CD4-positive, alpha-beta T cell treated with Interleukin-15 for 1 hour (primary cell): ENCODE results near the gene LRRC27.

Experiments
- DNase-seq: peaks from one replicate; pipeline ENCODE4 v3.0.0-alpha.2; 2020

LRRC27 gene

GRCh38 chr10:132339276-132339675 lies 7.3 kb downstream of the LRRC27 start:
- DNase-seq = no peak

GRCh38 chr10:132341017-132341416 lies 9.0 kb downstream of the LRRC27 start:
- no peak for DNase-seq

- no peak for DNase-seq
Observed at GRCh38 chr10:132341781-132342180, 9.8 kb downstream of the LRRC27 start.

- no peak for DNase-seq
Observed at GRCh38 chr10:132342553-132342952, 10.6 kb downstream of the LRRC27 start.

GRCh38 chr10:132344386-132344785 lies 12.4 kb downstream of the LRRC27 start:
- DNase-seq = no peak

GRCh38 chr10:132345345-132345744 lies 13.4 kb downstream of the LRRC27 start:
- DNase-seq = no peak

GRCh38 chr10:132346806-132347205 lies 14.8 kb downstream of the LRRC27 start:
- DNase-seq = no peak

- DNase-seq = no peak
Observed at GRCh38 chr10:132347211-132347930, 15.4 kb downstream of the LRRC27 start.

GRCh38 chr10:132347931-132348267 lies 15.9 kb downstream of the LRRC27 start:
- no peak for DNase-seq

GRCh38 chr10:132349766-132350165 lies 17.8 kb downstream of the LRRC27 start:
- DNase-seq = no peak

- peak; percentile 4 for DNase-seq
Observed at GRCh38 chr10:132350391-132350790, 18.4 kb downstream of the LRRC27 start.

- peak; percentile 7 for DNase-seq
Observed at GRCh38 chr10:132350946-132351345, 19.0 kb downstream of the LRRC27 start.

- no peak for DNase-seq
Observed at GRCh38 chr10:132351611-132352010, 19.6 kb downstream of the LRRC27 start.

- DNase-seq = peak; percentile 62
Observed at GRCh38 chr10:132352462-132353308, 20.7 kb downstream of the LRRC27 start.

- no peak for DNase-seq
Observed at GRCh38 chr10:132353456-132354355, 21.7 kb downstream of the LRRC27 start.

- no peak for DNase-seq
Observed at GRCh38 chr10:132354356-132355094, 22.5 kb downstream of the LRRC27 start.

- DNase-seq = no peak
Observed at GRCh38 chr10:132355297-132355696, 23.3 kb downstream of the LRRC27 start.

- DNase-seq = no peak
Observed at GRCh38 chr10:132355754-132356153, 23.8 kb downstream of the LRRC27 start.

GRCh38 chr10:132356621-132357195 lies 24.7 kb downstream of the LRRC27 start:
- DNase-seq = no peak

GRCh38 chr10:132357286-132358058 lies 25.5 kb downstream of the LRRC27 start:
- DNase-seq = no peak

GRCh38 chr10:132359305-132360040 lies 27.5 kb downstream of the LRRC27 start:
- DNase-seq = no peak
